ENCODE measurements around the gene MLF2.

MLF2 gene

GRCh38 chr12:6772331-6772695 is 19.4 kb upstream of the MLF2 start, which contains the start of gene LAG3:
LAG3 (plus strand) TSS chr12:6772520; CDS start chr12:6772853, 333 bp downstream.
- no peak for TF ChIP-seq CTCF (IDR thresholded peaks at IDR 0.05; ENCODE audit: insufficient read depth, missing control alignments)
- FAIRE-seq = no peak
- DNase-seq (ENCODE audit: insufficient read length, low spot score) = no peak

GRCh38 chr12:6771509-6772330 is 18.8 kb upstream of the MLF2 start:
- TF ChIP-seq CTCF (IDR thresholded peaks at IDR 0.05; ENCODE audit: insufficient read depth, missing control alignments) = no peak
- DNase-seq (ENCODE audit: insufficient read length, low spot score) = no peak
- FAIRE-seq = no peak

- TF ChIP-seq CTCF (IDR thresholded peaks at IDR 0.05; ENCODE audit: insufficient read depth, missing control alignments) = no peak
- DNase-seq (ENCODE audit: insufficient read length, low spot score) = no peak
- FAIRE-seq = no peak
Observed at GRCh38 chr12:6771091-6771495, 18.2 kb upstream of the MLF2 start.

- FAIRE-seq (no peak), DNase-seq (ENCODE audit: insufficient read length, low spot score) (peak; percentile 12)
- TF ChIP-seq CTCF (IDR thresholded peaks at IDR 0.05; ENCODE audit: insufficient read depth, missing control alignments) = no peak
Observed at GRCh38 chr12:6770600-6770999, 17.7 kb upstream of the MLF2 start.

GRCh38 chr12:6770094-6770493 is 17.2 kb upstream of the MLF2 start:
- FAIRE-seq (no peak), DNase-seq (ENCODE audit: insufficient read length, low spot score) (peak; percentile 4)
- TF ChIP-seq CTCF (IDR thresholded peaks at IDR 0.05; ENCODE audit: insufficient read depth, missing control alignments) = no peak

GRCh38 chr12:6769666-6770065 is 16.7 kb upstream of the MLF2 start:
- DNase-seq (ENCODE audit: insufficient read length, low spot score) = peak; percentile 8
- no peak for FAIRE-seq
- no peak for TF ChIP-seq CTCF (IDR thresholded peaks at IDR 0.05; ENCODE audit: insufficient read depth, missing control alignments)

GRCh38 chr12:6768990-6769389 is 16.0 kb upstream of the MLF2 start:
- TF ChIP-seq CTCF (IDR thresholded peaks at IDR 0.05; ENCODE audit: insufficient read depth, missing control alignments) = no peak
- DNase-seq (ENCODE audit: insufficient read length, low spot score) = peak; percentile 91
- FAIRE-seq = no peak

Data from D721Med (cell line).